Measurements from ENCODE around the gene ZNF341. TPM values are rescaled to one million over a fixed set of nuclear protein-coding genes. Genes with fewer than 3 reads are reported as not detected.
A peak's percentile ranks its signal among the peaks of the same experiment; 100 is the strongest.

Gene ZNF341
- total RNA-seq, 2 experiments from 2014 or later = 5.8 to 6.8 TPM

DNA sequence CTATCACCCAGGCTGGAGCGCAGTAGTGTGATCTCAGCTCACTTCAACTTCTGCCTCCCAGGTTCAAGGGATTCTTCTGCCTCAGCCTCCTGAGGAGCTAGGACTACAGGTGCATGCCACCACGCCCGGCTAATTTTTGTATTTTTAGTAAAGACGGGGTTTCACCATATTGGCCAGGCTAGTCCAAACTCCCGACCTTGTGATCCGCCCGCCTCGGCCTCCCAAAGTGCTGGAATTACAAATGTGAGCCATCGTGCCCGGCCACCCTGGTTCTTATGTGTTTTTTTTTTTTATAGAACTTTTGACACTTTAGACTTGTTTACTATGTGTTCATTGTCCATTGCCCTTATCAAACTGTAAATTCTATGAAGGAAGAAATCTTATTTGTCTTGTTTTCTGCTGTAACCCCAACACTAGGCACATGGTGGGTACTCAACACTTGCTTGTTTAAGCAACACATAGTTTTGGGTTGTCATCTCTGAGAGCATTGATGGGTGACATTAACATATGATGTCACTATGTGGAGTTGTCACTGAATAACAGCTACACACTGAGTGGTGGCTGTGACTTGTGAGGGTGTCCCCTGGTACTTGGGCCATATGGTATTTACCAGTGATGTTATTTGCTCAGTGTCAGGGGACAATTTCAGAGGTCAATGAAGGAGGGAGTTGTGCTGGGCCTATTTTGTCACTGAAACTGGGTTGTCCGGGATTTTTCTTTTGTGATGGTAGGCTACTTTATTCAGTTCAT, 10.2 kb upstream of the ZNF341 start:
- peaks cover 21% of the 10 kb centered on the region for H3K4me1 Mint-ChIP-seq (ENCODE audit: low read depth)
- no peak overlapping the region for H3K27ac Mint-ChIP-seq
- DNase-seq = no peak
- H3K36me3 Mint-ChIP-seq (ENCODE audit: low read depth) = no peaks in the 10 kb centered on the region
- CTCF ChIA-PET = interaction anchor here (0.6 to 1.4 kb wide), 2 partner anchors 53 to 277 kb away, joined by 3 to 4 read pairs; no protein-coding TSS in a partner anchor
- no peaks in the 10 kb centered on the region for H3K27me3 Mint-ChIP-seq (ENCODE audit: low read depth)
- intact Hi-C loops (cut with micrococcal nuclease) = loop anchor here (2.0 kb wide), 1 partner anchor 59 kb away; the partner anchor contains the start of gene C20orf144
- peak overlapping the region; percentile 79 for H3K4me3 Mint-ChIP-seq
- H3K9me3 Mint-ChIP-seq = no peaks in the 10 kb centered on the region

DNA sequence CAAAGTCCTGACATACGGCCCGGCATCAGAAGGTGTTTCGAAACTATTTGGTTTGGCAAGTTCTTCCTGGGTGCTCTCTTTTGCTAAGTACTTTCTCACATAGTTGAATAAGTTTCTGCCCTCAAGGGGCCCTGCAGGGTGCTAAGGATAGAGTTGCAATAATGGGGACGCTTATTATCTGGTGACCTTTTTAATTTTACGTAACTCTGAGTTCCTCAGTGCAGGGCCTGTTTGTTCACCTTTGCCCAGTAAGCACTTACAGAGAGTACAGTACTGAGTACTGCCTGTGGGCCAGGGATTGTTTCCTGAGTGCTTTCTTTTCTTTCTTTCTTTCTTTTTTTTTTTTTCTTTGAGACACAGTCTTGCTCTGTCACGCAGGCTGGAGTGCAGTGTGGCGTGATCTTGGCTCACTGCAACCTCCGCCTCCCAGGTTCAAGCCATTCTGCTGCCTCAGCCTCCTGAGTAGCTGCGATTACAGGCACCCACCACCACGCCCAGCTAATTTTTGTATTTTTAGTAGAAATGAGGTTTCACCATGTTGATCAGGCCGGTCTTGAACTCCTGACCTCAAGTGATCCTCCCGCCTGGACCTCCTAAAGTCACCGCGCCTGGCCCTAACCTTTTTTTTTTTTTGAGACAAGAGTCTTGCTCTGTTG, 7.2 kb upstream of the ZNF341 start:
- DNase-seq = no peak
- intact Hi-C loops (cut with micrococcal nuclease) = no loop called here
- Mint-ChIP-seq H3K4me3 (no peak overlapping the region), H3K4me1 (ENCODE audit: low read depth) (peaks cover 9% of the 10 kb centered on the region), H3K9me3 (no peaks in the 10 kb centered on the region), H3K27me3 (ENCODE audit: low read depth) (no peaks in the 10 kb centered on the region), H3K36me3 (ENCODE audit: low read depth) (no peaks in the 10 kb centered on the region), H3K27ac (no peak overlapping the region)
- CTCF ChIA-PET = no interaction called here

DNA sequence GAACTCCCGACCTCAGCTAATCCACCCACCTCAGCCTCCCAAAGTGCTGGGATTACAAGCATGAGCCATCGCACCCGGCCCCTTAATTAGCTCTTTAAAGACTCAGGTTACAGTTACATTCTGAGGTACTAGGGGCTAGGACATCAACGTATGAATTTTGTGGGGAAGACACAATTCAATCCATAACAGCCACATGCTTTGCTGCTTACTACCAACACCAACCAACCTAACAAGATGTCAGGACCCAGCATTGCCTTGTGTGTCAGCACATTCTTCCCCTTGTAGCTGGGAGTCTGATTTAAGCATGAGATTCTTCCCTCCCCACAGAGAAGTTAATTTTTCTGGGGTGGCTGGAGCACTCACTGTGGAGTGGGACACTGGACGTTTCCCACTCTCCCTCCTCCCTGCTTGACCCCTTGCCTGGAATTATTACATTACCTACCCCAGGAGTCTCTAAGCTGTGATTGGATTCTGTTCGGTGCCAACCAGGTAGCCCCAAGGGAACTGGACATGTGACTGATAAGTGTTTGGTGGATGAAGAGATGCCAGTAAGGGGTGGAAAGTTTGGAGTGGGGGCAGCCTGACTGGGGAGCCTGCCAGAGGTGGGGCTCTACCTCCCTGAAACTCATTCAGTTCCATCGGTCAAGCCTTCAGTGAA, 6.1 kb upstream of the ZNF341 start:
- no peak overlapping the region for H3K27ac Mint-ChIP-seq
- H3K36me3 Mint-ChIP-seq (ENCODE audit: low read depth) = no peaks in the 10 kb centered on the region
- H3K27me3 Mint-ChIP-seq (ENCODE audit: low read depth) = no peaks in the 10 kb centered on the region
- no peak for DNase-seq
- peaks cover 7% of the 10 kb centered on the region for H3K4me1 Mint-ChIP-seq (ENCODE audit: low read depth)
- CTCF ChIA-PET = no interaction called here
- H3K4me3 Mint-ChIP-seq = no peak overlapping the region
- H3K9me3 Mint-ChIP-seq = no peaks in the 10 kb centered on the region
- intact Hi-C loops (cut with micrococcal nuclease) = no loop called here

DNA sequence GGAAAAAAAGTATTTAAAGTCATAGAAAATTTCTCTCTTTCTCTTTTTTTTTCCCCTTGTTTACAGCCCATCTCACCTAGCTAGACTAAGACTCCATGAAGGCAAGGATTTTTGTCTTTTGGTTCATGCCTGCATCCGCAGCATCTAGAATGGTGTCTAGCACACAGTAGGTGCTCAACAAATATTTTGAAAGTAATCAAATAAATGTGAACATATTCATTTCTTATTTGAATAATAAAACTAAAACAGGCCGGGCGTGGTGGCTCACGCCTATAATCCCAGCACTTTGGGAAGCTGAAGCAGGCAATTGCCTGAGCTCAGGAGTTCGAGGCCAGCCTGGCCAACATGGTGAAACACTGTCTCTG, 4.7 kb upstream of the ZNF341 start:
- CTCF ChIA-PET = interaction anchor here (0.9 to 1.2 kb wide), 3 partner anchors 13 to 58 kb away, joined by 3 to 4 read pairs (median 4); no protein-coding TSS in a partner anchor
- Mint-ChIP-seq H3K4me1 (ENCODE audit: low read depth) (peaks cover 4% of the 10 kb centered on the region), H3K27me3 (ENCODE audit: low read depth) (no peaks in the 10 kb centered on the region), H3K4me3 (no peak overlapping the region), H3K36me3 (ENCODE audit: low read depth) (no peaks in the 10 kb centered on the region), H3K9me3 (no peaks in the 10 kb centered on the region), H3K27ac (no peak overlapping the region)
- intact Hi-C loops (cut with micrococcal nuclease) = no loop called here
- no peak for DNase-seq

DNA sequence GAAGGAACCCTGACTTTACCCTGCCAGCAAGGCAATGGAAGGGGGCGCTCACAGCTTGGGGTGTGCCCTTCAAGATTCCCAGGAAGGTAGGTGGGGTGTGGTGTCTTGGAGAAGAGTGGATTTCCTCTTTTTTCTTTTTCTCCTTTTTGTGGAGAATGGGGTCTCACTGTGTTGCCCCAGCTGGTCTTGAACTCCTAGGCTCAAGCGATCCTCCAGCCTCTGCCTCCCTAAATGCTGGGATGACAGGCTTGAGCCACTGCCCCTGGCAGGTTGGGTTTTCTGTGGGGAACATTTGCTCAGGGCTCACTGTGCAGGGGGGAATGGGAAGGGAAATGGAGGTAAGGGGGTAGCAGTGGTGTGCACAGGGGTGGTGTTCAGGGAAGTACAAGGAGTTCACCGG, 4.0 kb upstream of the ZNF341 start:
- Mint-ChIP-seq H3K27ac (no peak overlapping the region), H3K27me3 (ENCODE audit: low read depth) (no peaks in the 10 kb centered on the region), H3K9me3 (no peaks in the 10 kb centered on the region), H3K4me1 (ENCODE audit: low read depth) (peaks cover 7% of the 10 kb centered on the region), H3K36me3 (ENCODE audit: low read depth) (no peaks in the 10 kb centered on the region), H3K4me3 (no peak overlapping the region)
- CTCF ChIA-PET = interaction anchor here (0.6 to 1.1 kb wide), 2 partner anchors 53 to 59 kb away, joined by 3 to 4 read pairs; no protein-coding TSS in a partner anchor
- intact Hi-C loops (cut with micrococcal nuclease) = no loop called here
- DNase-seq = no peak

DNA sequence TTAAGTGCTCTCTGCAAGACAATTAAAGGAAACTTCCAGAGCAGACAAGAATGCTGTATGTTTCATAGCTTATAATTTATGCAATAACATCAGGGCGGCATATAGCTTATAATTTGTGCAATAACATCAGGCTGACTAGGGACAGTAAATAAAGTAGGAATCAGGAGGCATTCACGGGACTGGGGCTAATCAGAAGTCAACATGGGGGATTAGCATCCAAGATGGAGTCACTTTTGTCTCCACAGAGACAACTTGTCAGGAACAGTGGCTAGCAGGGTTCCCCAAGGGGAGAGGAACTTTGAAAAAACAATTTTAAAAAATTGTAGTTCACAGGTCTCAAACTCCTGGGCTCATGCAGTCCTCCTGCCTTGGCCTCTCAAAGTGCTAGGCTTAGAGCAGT, 3.3 kb upstream of the ZNF341 start:
- no peak for DNase-seq
- CTCF ChIA-PET = interaction anchor here (0.6 kb wide), 2 partner anchors 53 to 878 kb away, joined by 3 to 5 read pairs; no protein-coding TSS in a partner anchor
- Mint-ChIP-seq H3K27me3 (ENCODE audit: low read depth) (no peaks in the 10 kb centered on the region), H3K4me1 (ENCODE audit: low read depth) (peaks cover 12% of the 10 kb centered on the region), H3K36me3 (ENCODE audit: low read depth) (no peaks in the 10 kb centered on the region), H3K27ac (no peak overlapping the region), H3K4me3 (no peak overlapping the region), H3K9me3 (no peaks in the 10 kb centered on the region)
- intact Hi-C loops (cut with micrococcal nuclease) = no loop called here

DNA sequence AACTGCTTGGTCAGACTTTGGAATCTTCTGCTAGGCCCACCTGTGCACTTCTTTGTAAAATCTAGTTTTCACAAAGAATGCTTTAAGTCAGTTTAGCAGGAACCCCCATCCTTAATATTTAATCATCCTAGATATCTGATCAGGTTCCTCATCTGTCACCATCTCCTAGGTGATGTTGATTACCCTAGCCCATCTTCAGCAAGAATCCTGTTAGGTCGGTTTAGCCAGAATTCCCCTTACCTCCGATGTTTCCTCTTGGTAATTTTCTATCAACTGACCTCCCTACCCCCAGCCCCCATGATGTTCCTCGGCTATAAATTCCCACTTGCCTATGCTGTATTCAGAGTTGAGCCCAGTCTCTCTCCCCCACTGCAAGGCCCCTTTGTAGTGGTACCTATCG, 2.7 kb upstream of the ZNF341 start:
- no peak overlapping the region for H3K27ac Mint-ChIP-seq
- H3K9me3 Mint-ChIP-seq = no peaks in the 10 kb centered on the region
- DNase-seq = no peak
- CTCF ChIA-PET = interaction anchor here (0.6 kb wide), 1 partner anchor 879 kb away, joined by 5 read pairs; no protein-coding TSS in a partner anchor
- no peaks in the 10 kb centered on the region for H3K36me3 Mint-ChIP-seq (ENCODE audit: low read depth)
- H3K4me1 Mint-ChIP-seq (ENCODE audit: low read depth) = peaks cover 18% of the 10 kb centered on the region
- H3K4me3 Mint-ChIP-seq = no peak overlapping the region
- H3K27me3 Mint-ChIP-seq (ENCODE audit: low read depth) = no peaks in the 10 kb centered on the region
- intact Hi-C loops (cut with micrococcal nuclease) = no loop called here

DNA sequence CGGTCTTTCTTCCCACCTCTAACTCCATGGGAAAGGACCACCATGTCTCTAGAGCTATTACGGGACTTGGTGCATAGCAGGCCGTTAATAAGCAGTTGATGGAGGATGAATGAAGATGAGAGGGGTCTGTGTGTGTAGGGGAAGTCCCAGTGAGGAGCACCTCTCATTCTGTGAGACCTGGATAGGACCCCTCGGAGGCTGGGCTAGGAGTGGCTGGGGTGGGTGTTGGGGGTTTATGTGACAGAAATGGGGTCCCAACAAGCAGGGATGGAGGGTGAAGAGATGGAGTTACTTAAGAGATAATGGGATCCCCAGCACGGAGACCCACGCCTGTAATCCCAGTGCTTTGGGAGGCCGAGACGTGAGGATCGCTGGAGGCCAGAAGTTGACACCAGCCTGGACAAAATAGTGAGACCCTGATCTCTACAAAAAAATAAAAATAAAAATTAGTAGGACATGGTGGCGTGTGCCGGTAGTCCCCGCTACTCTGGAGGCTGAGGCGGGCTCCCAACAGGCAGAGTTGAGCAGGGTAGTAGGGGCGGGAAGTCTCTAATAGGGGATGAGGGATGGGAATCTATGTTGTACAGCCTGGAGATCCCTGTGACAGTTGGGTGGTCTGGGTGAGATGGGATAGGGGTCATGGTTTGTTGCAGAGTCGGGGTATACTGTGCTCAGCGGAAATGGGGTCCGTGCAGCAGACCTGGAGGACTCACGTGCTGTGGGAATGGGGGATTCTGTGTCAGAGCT, 677 bp upstream of the ZNF341 start:
- Mint-ChIP-seq H3K9me3 (peaks cover 1% of the 10 kb centered on the region), H3K27me3 (ENCODE audit: low read depth) (no peaks in the 10 kb centered on the region), H3K36me3 (ENCODE audit: low read depth) (peaks cover 5% of the 10 kb centered on the region), H3K4me3 (peak overlapping the region; percentile 79), H3K27ac (peak overlapping the region; percentile 90), H3K4me1 (ENCODE audit: low read depth) (peaks cover 18% of the 10 kb centered on the region)
- intact Hi-C loops (cut with micrococcal nuclease) = loop anchor here (1.0 to 5.0 kb wide), 5 partner anchors 11 to 289 kb away; partner anchors contain the start of genes PXMP4 and SNTA1
- DNase-seq = no peak
- CTCF ChIA-PET = interaction anchor here (1.1 to 1.8 kb wide), 4 partner anchors 8 to 241 kb away, joined by 3 to 4 read pairs (median 4); partner anchors contain the start of genes CBFA2T2 and PXMP4

DNA sequence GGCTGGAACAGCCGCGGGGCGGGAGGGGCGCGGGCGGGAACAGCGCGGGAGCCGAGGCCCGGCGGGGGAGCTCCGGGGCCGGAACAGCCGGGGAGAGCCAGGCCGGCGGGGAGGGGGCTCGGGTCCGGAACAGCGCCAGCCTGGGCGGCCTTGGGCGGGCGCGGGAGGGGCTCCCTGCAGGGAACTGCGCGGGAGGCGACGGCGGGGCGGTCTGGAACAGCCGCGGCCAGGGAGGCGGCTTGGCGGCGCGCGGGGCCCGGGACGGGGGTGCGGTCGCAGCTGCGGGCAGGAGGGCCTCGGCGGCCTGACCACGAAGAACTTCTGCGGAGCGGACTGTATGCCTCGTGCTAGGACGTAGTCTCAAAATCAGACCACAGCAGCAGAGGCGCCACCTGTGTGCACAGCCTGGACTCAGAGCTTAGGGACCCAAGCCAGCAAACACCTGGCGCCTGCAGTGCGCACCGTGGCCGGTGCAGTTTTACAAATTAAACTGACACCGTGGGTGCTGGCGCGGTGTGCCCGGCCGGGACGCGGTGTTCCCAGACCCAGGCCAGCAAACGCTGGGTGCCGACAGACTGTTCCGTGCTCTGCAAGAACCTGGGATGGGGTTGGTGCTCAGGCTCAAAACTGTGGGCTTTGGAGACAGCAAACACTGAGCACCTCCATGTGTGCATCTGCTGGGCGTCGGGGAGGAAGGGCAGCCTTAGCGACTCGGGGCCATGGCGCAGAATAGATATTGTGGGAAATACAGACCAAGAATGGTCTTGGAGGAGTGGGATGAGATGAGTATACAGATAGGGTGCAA, 572 bp downstream of the ZNF341 start:
- peaks cover 9% of the 10 kb centered on the region for H3K9me3 Mint-ChIP-seq
- H3K36me3 Mint-ChIP-seq (ENCODE audit: low read depth) = peaks cover 14% of the 10 kb centered on the region
- intact Hi-C loops (cut with micrococcal nuclease) = loop anchor here (1.0 to 5.0 kb wide), 3 partner anchors 46 to 290 kb away; partner anchors contain the start of genes CHMP4B, E2F1 and SNTA1
- peaks cover 18% of the 10 kb centered on the region for H3K4me1 Mint-ChIP-seq (ENCODE audit: low read depth)
- H3K27ac Mint-ChIP-seq = peak overlapping the region; percentile 18
- DNase-seq = peak; percentile 65
- no peaks in the 10 kb centered on the region for H3K27me3 Mint-ChIP-seq (ENCODE audit: low read depth)
- CTCF ChIA-PET = interaction anchor here (0.6 to 1.9 kb wide), 12 partner anchors 9 to 1877 kb away, joined by 3 to 14 read pairs (median 4); partner anchors contain the start of genes ACTL10, CBFA2T2 and PXMP4
- H3K4me3 Mint-ChIP-seq = peak overlapping the region; percentile 76

DNA sequence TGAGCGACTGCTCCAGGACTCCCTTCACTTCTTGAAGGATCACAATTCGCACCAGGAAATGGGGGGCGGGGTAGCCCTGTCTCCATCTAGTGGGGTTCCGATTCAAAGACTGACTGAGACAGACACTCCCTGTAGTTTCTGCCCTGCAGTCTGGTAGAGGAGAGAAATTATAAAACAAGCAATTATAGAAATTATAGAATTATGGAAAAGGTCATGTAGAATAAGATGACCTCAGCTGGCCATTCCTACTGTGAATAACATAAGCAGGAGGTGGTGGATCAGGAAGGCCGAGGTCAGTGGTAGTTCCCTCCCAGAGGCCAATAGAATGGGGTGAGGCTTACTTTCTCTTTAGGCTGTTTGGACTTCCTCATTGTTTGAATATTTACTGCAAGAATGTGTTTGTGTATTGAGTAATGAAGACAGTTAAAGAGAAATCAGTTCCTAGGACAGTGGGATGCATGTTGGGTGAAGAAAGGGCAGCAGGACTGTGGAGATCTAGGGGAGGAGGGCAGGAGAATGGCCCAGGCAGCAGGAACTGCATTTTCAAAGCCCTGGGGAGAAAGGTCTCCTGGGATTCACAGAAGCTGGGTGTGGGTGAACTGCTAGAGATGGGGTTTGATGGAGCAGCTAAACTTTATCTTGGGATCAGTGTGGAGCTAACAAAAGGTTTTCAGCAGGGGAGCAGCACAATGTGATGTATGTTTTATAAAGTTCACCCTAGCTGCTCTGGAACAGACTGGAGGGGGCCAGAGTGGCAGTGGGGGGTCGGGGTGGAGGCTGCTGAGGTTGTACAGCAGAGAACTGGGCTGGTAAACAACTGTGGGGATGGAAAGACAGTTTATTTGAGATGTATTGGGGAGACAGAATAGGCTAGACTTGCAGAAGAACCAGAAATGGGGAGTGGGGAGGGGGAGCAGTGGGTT, 2.1 kb downstream of the ZNF341 start:
- H3K27me3 Mint-ChIP-seq (ENCODE audit: low read depth) = no peaks in the 10 kb centered on the region
- H3K36me3 Mint-ChIP-seq (ENCODE audit: low read depth) = peaks cover 16% of the 10 kb centered on the region
- DNase-seq = no peak
- H3K4me1 Mint-ChIP-seq (ENCODE audit: low read depth) = peaks cover 18% of the 10 kb centered on the region
- no peak overlapping the region for H3K27ac Mint-ChIP-seq
- peaks cover 9% of the 10 kb centered on the region for H3K9me3 Mint-ChIP-seq
- intact Hi-C loops (cut with micrococcal nuclease) = loop anchor here (1.0 to 5.0 kb wide), 2 partner anchors 43 to 292 kb away; partner anchors contain the start of gene SNTA1
- peak overlapping the region; percentile 25 for H3K4me3 Mint-ChIP-seq
- CTCF ChIA-PET = interaction anchor here (1.9 kb wide), 1 partner anchor 67 kb away, joined by 14 read pairs; the partner anchor contains the start of gene ACTL10

Measured in activated naive CD4-positive, alpha-beta T cell treated with anti-CD3 and anti-CD28 coated beads for 36 hours (primary cell).